Measurements from ENCODE around the gene FBXW10. TPM values are rescaled to one million over a fixed set of nuclear protein-coding genes. Genes with fewer than 3 reads are reported as not detected.
"Not testable (repeated sequence)": the region's sequence is repeated elsewhere in the genome, so short reads cannot be mapped to it uniquely, and the experiment has no call there.

The FBXW10 gene
- total RNA-seq, 1 experiment from 2014 or later, result not detected

DNA sequence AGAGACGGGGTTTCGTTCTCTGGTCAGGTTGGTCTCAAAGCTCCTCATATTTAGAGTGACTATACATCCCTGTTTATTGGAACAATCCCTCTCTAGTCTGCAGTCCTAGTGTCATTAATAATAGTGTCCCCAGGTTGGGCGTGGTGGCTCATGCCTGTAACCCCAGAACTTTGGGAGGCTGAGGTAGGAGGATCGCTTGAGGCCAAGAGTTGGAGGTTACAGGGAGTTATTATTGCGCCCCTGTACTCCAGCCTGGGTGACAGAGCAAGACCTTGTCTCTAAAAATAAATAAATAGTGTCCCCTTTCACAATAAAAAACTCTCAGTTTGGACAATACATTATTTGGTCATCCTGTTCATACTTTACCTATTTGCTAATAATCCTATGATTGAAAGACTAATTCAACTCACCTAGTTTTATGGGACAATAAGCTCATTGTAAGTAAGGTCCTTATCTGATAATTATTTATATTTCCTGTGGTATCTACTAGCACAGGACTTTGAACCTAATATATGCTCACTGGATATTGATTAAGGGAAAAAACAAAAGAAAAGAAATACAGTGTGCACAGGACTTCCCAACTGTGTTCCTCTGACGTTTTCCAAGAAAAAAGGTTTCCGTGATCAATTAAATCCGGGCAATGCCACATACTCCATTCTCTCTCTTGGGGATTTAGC lies 13.7 kb downstream of the FBXW10 start:
- H3K4me1 Mint-ChIP-seq; DNase-seq; H3K4ac ChIP-seq (ENCODE audit: low read depth, low read length): not testable (repeated sequence)

DNA sequence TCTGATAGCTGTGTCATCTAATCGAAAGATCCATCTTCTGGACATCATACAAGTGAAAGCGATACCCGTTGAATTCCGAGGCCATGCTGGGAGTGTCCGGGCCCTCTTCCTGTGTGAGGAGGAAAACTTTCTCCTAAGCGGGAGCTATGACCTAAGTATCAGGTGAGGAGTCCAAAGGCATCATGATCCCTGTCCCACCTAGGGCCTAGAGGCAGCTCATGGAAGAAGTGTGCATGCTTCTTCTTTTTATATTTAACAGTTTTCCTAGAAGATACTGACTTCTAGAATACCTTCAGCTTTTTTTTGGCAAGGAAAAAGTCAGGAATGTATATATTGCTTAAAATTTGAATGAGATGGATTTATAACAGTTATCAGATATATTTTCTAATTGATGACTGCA lies 14.5 kb downstream of the FBXW10 start:
- H3K4me1 ChIP-seq (ENCODE audit: insufficient read depth, low read length); H3K9ac ChIP-seq (ENCODE audit: extremely low read depth, insufficient read length, low read length); H3T11ph ChIP-seq (ENCODE audit: low read length); H3K4me1 Mint-ChIP-seq; H2BK5ac ChIP-seq (ENCODE audit: insufficient read length, low read length); H2BK15ac ChIP-seq (ENCODE audit: low read depth, low read length); H3K27me3 ChIP-seq (ENCODE audit: insufficient read depth, low read length); DNase-seq; H3K4ac ChIP-seq (ENCODE audit: low read depth, low read length); H2BK20ac ChIP-seq (ENCODE audit: low read depth, low read length, poor library complexity, severe bottlenecking); H3K4me3 Mint-ChIP-seq; H3K27me3 Mint-ChIP-seq (ENCODE audit: low read depth); H3K14ac ChIP-seq (ENCODE audit: insufficient read depth, low read length); H3K27ac ChIP-seq (ENCODE audit: insufficient read length, low read depth, low read length); H3K23me2 ChIP-seq (ENCODE audit: insufficient read length, low read depth, low read length, poor library complexity, severe bottlenecking); H4K20me1 ChIP-seq (ENCODE audit: control insufficient read depth, insufficient read depth, insufficient read length); H2AFZ ChIP-seq (ENCODE audit: low read length); H2BK12ac ChIP-seq (ENCODE audit: insufficient read length, low read depth, low read length); H3K9me3 ChIP-seq (ENCODE audit: control insufficient read depth, low read depth, low read length); H3K27ac Mint-ChIP-seq; H3K9me3 Mint-ChIP-seq; H3K18ac ChIP-seq (ENCODE audit: insufficient read length, low read depth, low read length); H4K8ac ChIP-seq (replicated peaks; ENCODE audit: insufficient read length, low read depth, low read length); H3K4me2 ChIP-seq (ENCODE audit: insufficient read depth, insufficient read length, low read length); H3K79me1 ChIP-seq (ENCODE audit: insufficient read depth, low read depth, low read length, poor library complexity, severe bottlenecking); H3K36me3 Mint-ChIP-seq (ENCODE audit: insufficient read depth in 1 of 3, low read depth in 3 of 3); H2BK120ac ChIP-seq (ENCODE audit: low read depth, low read length, poor library complexity, severe bottlenecking); H4K91ac ChIP-seq (ENCODE audit: insufficient read length, low read depth, low read length); H3K23ac ChIP-seq (ENCODE audit: insufficient read length, low read depth, low read length); H3K56ac ChIP-seq (ENCODE audit: insufficient read length, low read depth, low read length); H2AK5ac ChIP-seq (ENCODE audit: insufficient read length, low read length); H4K5ac ChIP-seq (ENCODE audit: insufficient read length, low read depth, low read length); H3K79me2 ChIP-seq (ENCODE audit: insufficient read depth, low read length): not testable (repeated sequence)
- WGBS (ENCODE audit: extremely low coverage, insufficient read length, low lambda C conversion rate), result no CpG with 5 or more reads among the region's 6 CpGs

More for the DNA sequence above, 13.7 kb downstream of the FBXW10 start:
- H3K4me2 ChIP-seq (ENCODE audit: insufficient read depth, insufficient read length, low read length); H4K5ac ChIP-seq (ENCODE audit: insufficient read length, low read depth, low read length); H2BK15ac ChIP-seq (ENCODE audit: low read depth, low read length); H3K79me1 ChIP-seq (ENCODE audit: insufficient read depth, low read depth, low read length, poor library complexity, severe bottlenecking); H3K14ac ChIP-seq (ENCODE audit: insufficient read depth, low read length); H2AK5ac ChIP-seq (ENCODE audit: insufficient read length, low read length); H3K23ac ChIP-seq (ENCODE audit: insufficient read length, low read depth, low read length); H2BK20ac ChIP-seq (ENCODE audit: low read depth, low read length, poor library complexity, severe bottlenecking); H3K23me2 ChIP-seq (ENCODE audit: insufficient read length, low read depth, low read length, poor library complexity, severe bottlenecking); H3K9ac ChIP-seq (ENCODE audit: extremely low read depth, insufficient read length, low read length); H3K79me2 ChIP-seq (ENCODE audit: insufficient read depth, low read length); H2BK12ac ChIP-seq (ENCODE audit: insufficient read length, low read depth, low read length); H3K27ac ChIP-seq (ENCODE audit: insufficient read length, low read depth, low read length); H3K27ac Mint-ChIP-seq; H3K56ac ChIP-seq (ENCODE audit: insufficient read length, low read depth, low read length); H3K18ac ChIP-seq (ENCODE audit: insufficient read length, low read depth, low read length); H3K9me3 ChIP-seq (ENCODE audit: control insufficient read depth, low read depth, low read length); H4K91ac ChIP-seq (ENCODE audit: insufficient read length, low read depth, low read length); H2AFZ ChIP-seq (ENCODE audit: low read length); H3K4me3 Mint-ChIP-seq; H4K20me1 ChIP-seq (ENCODE audit: control insufficient read depth, insufficient read depth, insufficient read length); H2BK120ac ChIP-seq (ENCODE audit: low read depth, low read length, poor library complexity, severe bottlenecking); H4K8ac ChIP-seq (replicated peaks; ENCODE audit: insufficient read length, low read depth, low read length); H3K27me3 Mint-ChIP-seq (ENCODE audit: low read depth); H3T11ph ChIP-seq (ENCODE audit: low read length); H3K27me3 ChIP-seq (ENCODE audit: insufficient read depth, low read length); H3K9me3 Mint-ChIP-seq; H2BK5ac ChIP-seq (ENCODE audit: insufficient read length, low read length); H3K36me3 Mint-ChIP-seq (ENCODE audit: insufficient read depth in 1 of 3, low read depth in 3 of 3); H3K4me1 ChIP-seq (ENCODE audit: insufficient read depth, low read length): not testable (repeated sequence)
- WGBS (ENCODE audit: extremely low coverage, insufficient read length, low lambda C conversion rate), result no CpG with 5 or more reads among the region's 8 CpGs
